Measurements from ENCODE around the gene EXOC4.
"Not testable (repeated sequence)": the region's sequence is repeated elsewhere in the genome, so short reads cannot be mapped to it uniquely, and the experiment has no call there.

The EXOC4 gene

DNA sequence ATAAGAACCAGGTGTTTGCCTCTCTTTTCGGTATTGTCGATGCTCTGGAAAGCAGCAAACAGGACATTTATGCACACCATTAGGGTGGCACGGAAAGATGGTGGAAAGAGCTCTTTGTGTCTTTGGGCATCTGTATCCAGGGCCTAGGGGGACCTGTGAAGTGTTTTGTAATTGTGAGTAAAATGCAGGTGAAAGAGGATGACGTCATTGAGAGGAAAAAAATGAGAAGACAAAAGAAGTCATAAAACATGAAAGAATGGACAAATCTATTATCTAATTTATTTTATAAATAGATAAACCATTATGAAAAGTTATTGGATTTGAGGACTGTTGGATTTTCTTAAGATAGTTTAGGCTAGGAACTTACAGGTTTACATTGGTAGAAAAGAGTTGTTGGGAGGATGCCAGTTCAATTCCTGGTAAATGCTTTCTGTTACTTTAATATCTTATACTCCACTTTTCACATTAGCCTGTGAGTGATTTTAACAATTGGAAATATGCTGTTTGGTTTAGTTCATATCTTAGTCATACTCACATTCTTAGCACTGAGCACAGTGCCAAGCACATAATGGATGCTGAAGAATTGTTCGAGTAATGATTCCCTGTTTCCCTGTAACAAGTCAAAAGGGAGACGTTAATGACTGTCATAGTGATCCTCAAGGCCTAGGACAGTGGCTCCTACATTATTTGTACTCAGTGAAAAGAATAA lies 62.6 kb downstream of the EXOC4 start:
- no peak for DNase-seq (ENCODE audit: low read depth)

DNA sequence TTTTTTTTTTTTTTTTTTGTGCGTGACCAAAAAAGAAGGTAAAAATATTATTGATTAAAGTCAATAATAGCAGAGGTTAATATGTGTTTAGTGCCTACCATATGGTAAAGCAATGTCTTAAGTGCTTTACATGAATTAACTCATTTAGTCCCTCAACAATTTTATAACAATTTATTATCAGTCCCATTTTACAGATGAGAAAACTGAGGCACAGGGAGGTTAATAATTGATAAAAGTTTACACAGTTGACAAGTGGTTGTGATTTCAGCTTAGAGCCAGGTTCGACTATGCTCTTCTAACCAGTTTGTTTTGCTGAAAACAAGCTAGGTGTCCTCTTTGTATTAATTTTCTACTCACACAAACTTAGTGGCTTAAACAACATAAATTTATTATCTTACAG lies 67.0 kb downstream of the EXOC4 start:
- DNase-seq (ENCODE audit: low read depth) = no peak

GRCh38 chr7:133320891-133321290 lies 68.0 kb downstream of the EXOC4 start:
- no peak for DNase-seq (ENCODE audit: low read depth)

- not testable (repeated sequence) for DNase-seq (ENCODE audit: low read depth)
Measured at GRCh38 chr7:133321366-133321765, 68.5 kb downstream of the EXOC4 start.

- DNase-seq (ENCODE audit: low read depth) = not testable (repeated sequence)
Measured at GRCh38 chr7:133326745-133327144, 73.9 kb downstream of the EXOC4 start.

GRCh38 chr7:133328021-133328420 lies 75.1 kb downstream of the EXOC4 start:
- DNase-seq (ENCODE audit: low read depth) = not testable (repeated sequence)

DNA sequence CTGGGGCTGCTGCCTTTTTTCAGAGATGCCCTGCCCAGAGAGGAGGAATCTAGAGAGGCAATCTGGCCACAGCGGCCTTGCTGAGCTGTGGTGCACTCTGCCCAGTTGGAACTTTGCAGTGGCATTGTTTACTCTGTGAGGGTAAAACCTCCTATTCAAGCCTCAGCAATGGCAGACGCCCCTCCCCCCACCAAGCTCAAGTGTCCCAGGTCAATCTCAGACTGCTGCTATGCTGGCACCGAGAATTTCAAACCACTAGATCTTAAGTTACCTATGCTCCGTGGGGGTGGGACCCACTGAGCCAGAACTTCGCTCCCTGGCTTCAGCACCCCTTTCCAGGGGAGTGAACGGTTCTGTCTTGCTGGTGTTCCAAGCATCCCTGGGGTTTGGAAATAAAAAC lies 77.2 kb downstream of the EXOC4 start:
- DNase-seq (ENCODE audit: low read depth) = no peak

DNA sequence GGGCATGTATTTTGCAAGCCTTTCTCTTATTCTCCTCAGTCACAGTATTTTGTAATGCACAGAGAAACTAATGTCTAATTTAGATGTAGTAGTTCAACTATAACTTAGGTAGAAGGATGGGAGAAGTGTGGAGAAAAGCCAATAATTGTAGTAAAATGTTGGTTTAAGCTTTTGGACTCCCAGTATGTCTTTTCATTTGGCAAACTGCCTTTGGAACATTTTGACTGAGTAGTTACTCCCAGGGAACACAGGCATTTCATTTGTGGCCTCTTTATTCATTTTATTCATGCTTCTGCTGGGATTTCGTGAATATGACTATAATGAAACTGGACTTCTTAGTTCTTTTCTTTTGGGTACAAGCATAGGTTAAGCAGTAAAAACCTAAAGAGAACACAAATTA lies 79.0 kb downstream of the EXOC4 start:
- no peak for DNase-seq (ENCODE audit: low read depth)

DNA sequence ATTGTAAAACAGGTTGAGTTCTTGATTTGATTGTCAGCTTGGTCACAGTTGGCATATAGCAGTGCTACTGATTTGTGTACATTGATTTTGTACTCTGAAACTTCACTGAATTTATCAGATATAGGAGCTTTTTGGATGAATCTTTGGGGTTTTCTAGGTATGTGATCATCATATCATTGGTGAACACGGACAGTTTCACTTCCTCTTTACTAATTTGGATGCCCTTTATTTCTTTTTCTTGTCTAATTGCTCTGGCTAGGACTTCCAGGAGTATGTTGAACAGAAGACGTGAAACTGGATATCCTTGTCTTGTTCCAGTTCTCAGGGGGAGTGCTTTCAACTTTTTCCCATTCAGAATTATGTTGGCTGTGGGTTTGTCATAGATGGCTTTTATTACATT lies 86.9 kb downstream of the EXOC4 start:
- DNase-seq (ENCODE audit: low read depth) = no peak

GRCh38 chr7:133344275-133344674 lies 91.4 kb downstream of the EXOC4 start:
- no peak for DNase-seq (ENCODE audit: low read depth)

DNA sequence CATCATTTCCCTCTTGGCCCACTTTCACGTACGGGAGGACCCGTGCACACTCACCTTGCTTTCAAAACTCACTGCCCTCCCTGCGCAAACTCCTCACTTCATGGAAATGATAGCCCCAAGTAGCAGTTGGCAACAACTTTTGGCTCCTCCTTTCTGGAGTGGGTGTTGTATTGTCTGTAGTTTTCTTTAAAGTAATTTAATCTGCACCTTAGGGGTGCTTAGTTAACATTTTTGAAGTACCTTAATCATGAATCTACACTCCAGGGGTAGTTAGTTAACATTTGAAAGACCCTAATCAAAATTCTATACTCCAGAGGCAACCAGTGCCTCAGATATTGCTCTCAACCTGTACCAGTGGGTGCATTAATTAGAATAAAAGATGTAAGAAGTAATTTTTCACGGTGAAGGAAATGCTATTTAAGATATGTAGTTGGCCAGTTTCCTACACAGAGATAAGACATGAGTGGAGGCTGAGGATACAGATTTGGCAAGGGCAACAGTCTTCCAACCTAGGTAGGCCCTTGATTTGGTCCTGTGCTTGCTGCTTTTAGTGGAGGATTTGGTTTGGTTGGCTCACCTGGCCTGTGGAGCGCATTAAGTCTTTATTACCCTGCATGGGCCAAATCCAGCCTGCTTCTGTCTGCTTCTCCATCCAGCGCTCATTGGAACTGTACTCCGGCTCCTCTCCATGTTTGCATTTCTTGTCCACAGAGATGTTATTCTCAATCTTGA lies 93.0 kb downstream of the EXOC4 start:
- DNase-seq (ENCODE audit: low read depth) = no peak

DNA sequence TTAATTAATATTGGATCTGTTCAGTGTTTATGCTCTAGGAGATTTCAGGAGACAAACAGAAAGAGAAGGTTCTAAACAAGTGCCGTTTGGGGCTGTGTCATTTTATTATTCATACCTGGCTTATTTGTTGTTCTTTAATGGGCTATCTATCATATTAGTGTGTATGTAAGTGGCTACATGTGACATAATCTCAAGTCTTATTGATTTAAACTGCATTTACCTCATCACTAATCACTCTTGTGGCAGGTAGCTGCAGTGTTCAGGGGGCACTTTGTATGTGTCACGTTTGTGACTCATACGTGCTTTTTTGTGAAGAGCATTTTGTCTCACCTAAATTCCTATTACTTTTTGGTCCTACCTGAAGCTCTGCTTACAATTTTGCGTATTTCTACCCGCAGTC lies 95.4 kb downstream of the EXOC4 start:
- DNase-seq (ENCODE audit: low read depth) = no peak

GRCh38 chr7:133349101-133349500 lies 96.2 kb downstream of the EXOC4 start:
- no peak for DNase-seq (ENCODE audit: low read depth)

DNA sequence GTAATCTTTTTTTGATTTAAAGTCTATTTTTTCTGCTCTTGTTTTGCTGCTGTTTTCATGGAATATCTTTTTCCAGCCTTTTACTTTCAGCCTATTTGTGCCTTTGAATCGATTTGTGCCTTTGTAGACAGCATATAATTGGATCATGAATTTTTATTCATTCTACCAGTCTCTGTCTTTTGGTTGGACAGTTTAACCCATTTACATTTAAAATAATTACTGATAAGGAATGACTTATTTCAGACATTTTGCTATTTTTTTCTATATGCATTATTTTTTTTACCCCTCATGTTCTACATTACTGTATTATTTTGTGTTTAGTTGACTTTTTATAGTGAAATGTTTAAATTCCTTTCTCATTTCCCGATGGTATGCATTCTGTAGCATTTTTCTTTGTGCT lies 99.6 kb downstream of the EXOC4 start:
- DNase-seq (ENCODE audit: low read depth) = no peak

- DNase-seq (ENCODE audit: low read depth) = no peak
Measured at GRCh38 chr7:133353775-133354174, 100.9 kb downstream of the EXOC4 start.

- no peak for DNase-seq (ENCODE audit: low read depth)
Measured at GRCh38 chr7:133354546-133355324, 101.9 kb downstream of the EXOC4 start.

DNA sequence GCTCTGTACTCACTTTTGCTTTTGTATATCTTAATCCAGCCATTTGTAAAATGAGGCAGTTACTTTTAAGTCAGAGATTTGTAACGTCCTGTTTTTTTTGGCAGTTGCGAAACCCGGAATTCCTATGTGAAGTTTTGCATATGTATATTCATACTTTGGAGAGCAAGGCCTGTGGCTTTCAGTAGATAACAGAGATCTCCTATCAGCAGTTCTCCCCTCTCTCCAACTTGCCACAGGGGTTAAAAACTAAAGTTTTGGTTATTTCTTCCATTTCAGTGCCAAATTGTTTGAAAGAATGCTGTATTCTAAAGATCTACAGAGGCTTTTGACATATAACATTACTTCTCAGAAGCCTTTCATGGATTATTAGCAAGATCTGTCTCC lies 102.4 kb downstream of the EXOC4 start:
- DNase-seq (ENCODE audit: low read depth) = peak; percentile 27

- no peak for DNase-seq (ENCODE audit: low read depth)
Measured at GRCh38 chr7:133355822-133356221, 102.9 kb downstream of the EXOC4 start.

GRCh38 chr7:133358708-133359107 lies 105.8 kb downstream of the EXOC4 start:
- DNase-seq (ENCODE audit: low read depth) = no peak

DNA sequence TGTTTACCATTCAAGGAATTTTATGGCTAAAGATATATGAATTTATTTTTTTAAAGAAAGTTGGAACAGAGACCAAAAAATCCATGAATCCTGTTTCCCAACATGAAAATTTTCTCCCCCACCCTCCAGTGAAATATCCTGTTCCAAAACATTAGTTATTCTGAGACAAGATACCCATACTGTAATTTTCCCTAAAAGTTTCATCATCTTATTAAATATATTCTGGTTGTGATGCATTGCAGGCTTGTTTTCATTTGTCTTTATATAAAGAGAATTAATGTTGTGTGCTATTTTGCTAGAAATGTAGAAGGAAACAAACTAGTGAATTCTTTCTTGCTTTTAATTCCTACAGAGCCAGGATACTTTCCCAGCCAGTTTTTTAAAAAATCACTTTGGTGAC lies 106.6 kb downstream of the EXOC4 start:
- no peak for DNase-seq (ENCODE audit: low read depth)

DNA sequence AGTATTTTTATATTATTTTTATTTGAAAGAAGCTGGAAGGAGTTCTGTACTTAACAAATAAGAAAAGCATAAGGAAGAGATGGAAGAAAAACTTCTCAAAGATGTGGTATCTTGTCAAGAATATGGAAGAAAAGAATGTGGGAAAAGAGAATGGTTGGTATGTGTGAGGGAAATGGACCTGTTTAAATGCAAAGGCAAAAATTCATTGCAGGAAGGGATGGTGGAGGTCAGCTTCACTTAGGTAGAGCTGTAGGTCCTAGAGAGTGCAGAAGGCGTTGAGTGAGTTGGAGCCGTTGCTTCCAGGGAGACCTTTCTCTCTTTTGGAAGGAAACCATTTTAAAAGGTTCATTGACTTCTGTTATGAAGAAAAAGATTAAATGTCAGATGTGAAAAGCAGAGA lies 107.3 kb downstream of the EXOC4 start:
- no peak for DNase-seq (ENCODE audit: low read depth)

DNA sequence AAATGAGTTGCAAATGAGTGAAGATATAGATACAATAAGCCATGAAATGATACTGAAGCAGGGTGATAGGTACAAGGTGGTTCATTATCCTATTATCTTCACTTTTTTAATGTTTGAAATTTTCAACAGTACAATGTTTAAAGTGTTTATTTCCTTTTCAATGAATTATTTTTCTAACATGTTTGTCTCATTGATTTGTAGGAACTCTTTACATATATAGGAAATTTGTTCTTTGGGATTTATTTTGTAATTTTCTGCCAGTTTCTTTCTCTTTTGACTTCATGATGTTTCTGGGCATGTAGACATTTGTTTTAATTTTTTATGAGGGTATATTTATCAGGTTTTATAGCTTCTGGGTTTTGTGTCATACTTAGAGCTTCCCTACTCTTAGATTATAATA lies 108.9 kb downstream of the EXOC4 start:
- no peak for DNase-seq (ENCODE audit: low read depth)

All from HS-27A (cell line).